Globus pallidus (tissue), 1 donor: Measurements from ENCODE around the gene GRK4.
"Not testable (repeated sequence)": the region's sequence is repeated elsewhere in the genome, so short reads cannot be mapped to it uniquely, and the experiment has no call there.

ENCODE experiments used
- DNase-seq: peaks from one replicate; pipeline ENCODE4 v3.0.0-alpha.2; 2015; ENCODE audit warnings: low spot score

Gene GRK4

GRCh38 chr4:2942037-2942531 lies 21.3 kb upstream of the GRK4 start:
- no peak for DNase-seq

GRCh38 chr4:2942532-2943363 lies 20.6 kb upstream of the GRK4 start:
- DNase-seq: no peak

GRCh38 chr4:2943364-2944090 lies 19.8 kb upstream of the GRK4 start:
- DNase-seq: no peak

GRCh38 chr4:2944091-2944482 lies 19.3 kb upstream of the GRK4 start:
- DNase-seq: no peak

- DNase-seq: no peak
Observed at GRCh38 chr4:2944586-2945526, 18.5 kb upstream of the GRK4 start.

GRCh38 chr4:2945619-2946604 lies 17.5 kb upstream of the GRK4 start:
- DNase-seq: not testable (repeated sequence)

- no peak for DNase-seq
Observed at GRCh38 chr4:2946812-2947600, 16.4 kb upstream of the GRK4 start.

- no peak for DNase-seq
Observed at GRCh38 chr4:2947926-2948325, 15.4 kb upstream of the GRK4 start.

- DNase-seq: no peak
Observed at GRCh38 chr4:2948895-2949781, 14.2 kb upstream of the GRK4 start.

GRCh38 chr4:2949782-2950125 lies 13.6 kb upstream of the GRK4 start:
- no peak for DNase-seq

- DNase-seq: no peak
Observed at GRCh38 chr4:2950221-2950989, 13.0 kb upstream of the GRK4 start.

- DNase-seq: no peak
Observed at GRCh38 chr4:2953496-2953895, 9.9 kb upstream of the GRK4 start.

- no peak for DNase-seq
Observed at GRCh38 chr4:2954358-2955185, 8.8 kb upstream of the GRK4 start.

- not testable (repeated sequence) for DNase-seq
Observed at GRCh38 chr4:2955186-2956044, 8.0 kb upstream of the GRK4 start.

GRCh38 chr4:2958446-2958845 lies 4.9 kb upstream of the GRK4 start:
- no peak for DNase-seq

- not testable (repeated sequence) for DNase-seq
Observed at GRCh38 chr4:2960450-2960849, 2.9 kb upstream of the GRK4 start.
